BLaER1 treated with 17β-estradiol and CSF1 and Interleukin-3, amounts not matched to agents 10 nM and 100 nM (cell line): ENCODE data around the gene PLEKHS1.

Source experiments
- H3K27ac ChIP-seq, 11 experiments: shearing (Covaris generic); formaldehyde crosslinking; 2 replicates each; pipeline ENCODE4 v1.8.1; 2022
- H3K27me3 ChIP-seq, 11 experiments: shearing (Covaris generic); formaldehyde crosslinking; 2 replicates each; pipeline ENCODE4 v1.8.1; 2022
- H3K36me3 ChIP-seq, 11 experiments: shearing (Covaris generic); formaldehyde crosslinking; 2 replicates each; pipeline ENCODE4 v1.8.1; 2022
- H3K4me1 ChIP-seq, 10 experiments: shearing (Covaris generic); formaldehyde crosslinking; 2 replicates each; pipeline ENCODE4 v1.8.1; 2022
- H3K4me2 ChIP-seq, 11 experiments: shearing (Covaris generic); formaldehyde crosslinking; 2 replicates each; pipeline ENCODE4 v1.8.1; 2022
- H3K4me3 ChIP-seq, 10 experiments: shearing (Covaris generic); formaldehyde crosslinking; 2 replicates each; pipeline ENCODE4 v1.8.1; 2022
- H3K9ac ChIP-seq, 11 experiments: shearing (Covaris generic); formaldehyde crosslinking; 2 replicates each; pipeline ENCODE4 v1.8.1; 2022
- H3K9me3 ChIP-seq, 11 experiments: shearing (Covaris generic); formaldehyde crosslinking; replicated peaks in 1 of 11; 2 replicates each; pipeline ENCODE4 v1.8.1; 2022
- H4K20me1 ChIP-seq, 11 experiments: shearing (Covaris generic); formaldehyde crosslinking; 2 replicates each; pipeline ENCODE4 v1.8.1; 2022
- Cebpa-rat ChIP-seq, 11 experiments: shearing (Covaris generic); IDR thresholded peaks; 2 replicates each; pipeline ENCODE4 v1.8.1; 2022

PLEKHS1 gene

DNA sequence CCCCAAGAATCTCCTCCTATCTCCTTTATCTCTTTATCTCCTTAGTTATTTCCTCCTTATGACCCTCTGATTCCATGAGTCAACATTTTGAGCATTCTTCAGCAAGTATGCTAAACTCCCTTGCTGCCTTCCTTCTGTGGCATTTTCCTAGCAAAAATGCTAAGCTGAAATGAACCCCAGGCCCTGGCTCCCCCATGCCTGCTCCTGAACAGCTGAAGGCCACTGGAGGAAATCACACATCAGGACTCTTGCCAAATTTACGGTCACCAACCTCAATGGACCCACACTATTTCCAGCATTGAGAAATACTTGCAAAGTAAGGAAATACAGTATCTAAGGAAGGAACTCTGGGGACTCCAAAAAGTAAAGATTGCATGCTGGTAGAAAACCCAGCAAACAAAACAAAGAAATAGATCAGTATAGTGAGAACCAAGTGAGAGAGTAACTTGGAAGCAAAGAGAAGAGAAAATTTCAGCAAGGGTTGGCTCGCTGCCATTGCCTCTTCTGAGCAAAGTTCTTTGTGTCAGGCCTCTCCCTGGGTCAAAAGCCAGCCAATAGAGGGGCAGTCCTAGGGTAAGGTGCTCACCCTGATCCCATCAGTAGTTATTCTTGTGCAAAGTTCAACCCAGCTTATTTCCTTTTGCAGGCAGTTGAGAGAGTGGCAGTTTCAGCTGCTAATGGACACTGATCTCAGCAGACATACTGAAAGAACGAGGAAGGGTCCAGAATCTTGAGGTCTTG is 5.1 kb upstream of the PLEKHS1 start:
- Histone ChIP-seq H3K27me3 (no peaks in the 10 kb centered on the region), H3K4me3 (no peak overlapping the region), H3K9ac (no peak overlapping the region), H3K27ac (no peak overlapping the region), H3K4me2 (no peak overlapping the region), H3K9me3 (no peaks in the 10 kb centered on the region; a peak in 1 of 22 replicates), H3K36me3 (no peaks in the 10 kb centered on the region), H4K20me1 (no peaks in the 10 kb centered on the region), H3K4me1 (peaks cover 0 to 7% (median 6%) of the 10 kb centered on the region in 10 experiments; a peak in 10 of 20 replicates)
- TF ChIP-seq Cebpa-rat (IDR thresholded peaks at IDR 0.05): no peak

DNA sequence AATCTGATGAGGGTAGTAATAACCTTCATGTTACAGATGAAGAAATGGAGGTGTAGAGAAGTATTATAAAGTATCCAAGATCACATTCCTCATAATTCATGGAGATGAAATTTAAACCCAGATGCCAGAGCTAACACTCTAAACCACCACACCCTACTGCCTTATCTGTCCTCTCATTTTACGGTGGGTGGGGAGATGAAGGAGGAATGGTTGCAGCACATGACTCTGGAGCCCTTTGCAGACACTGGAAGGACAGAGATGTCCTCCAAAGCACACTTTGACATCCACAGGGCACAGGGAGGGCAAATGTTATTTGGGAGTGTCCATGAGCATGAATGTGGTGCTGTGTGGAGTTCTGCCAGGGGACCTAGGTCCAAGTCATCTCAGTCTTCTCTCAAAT is 1.1 kb downstream of the PLEKHS1 start:
- no peaks in the 10 kb centered on the region for H4K20me1 ChIP-seq
- peaks cover 0 to 10% (median 8%) of the 10 kb centered on the region in 10 experiments; a peak in 10 of 20 replicates for H3K4me1 ChIP-seq
- no peak for TF ChIP-seq Cebpa-rat (IDR thresholded peaks at IDR 0.05)
- H3K9ac ChIP-seq: no peak overlapping the region
- H3K4me3 ChIP-seq: no peak overlapping the region
- no peaks in the 10 kb centered on the region for H3K27me3 ChIP-seq
- H3K27ac ChIP-seq: no peak overlapping the region
- H3K36me3 ChIP-seq: no peaks in the 10 kb centered on the region
- no peaks in the 10 kb centered on the region for H3K9me3 ChIP-seq
- H3K4me2 ChIP-seq: no peak overlapping the region

DNA sequence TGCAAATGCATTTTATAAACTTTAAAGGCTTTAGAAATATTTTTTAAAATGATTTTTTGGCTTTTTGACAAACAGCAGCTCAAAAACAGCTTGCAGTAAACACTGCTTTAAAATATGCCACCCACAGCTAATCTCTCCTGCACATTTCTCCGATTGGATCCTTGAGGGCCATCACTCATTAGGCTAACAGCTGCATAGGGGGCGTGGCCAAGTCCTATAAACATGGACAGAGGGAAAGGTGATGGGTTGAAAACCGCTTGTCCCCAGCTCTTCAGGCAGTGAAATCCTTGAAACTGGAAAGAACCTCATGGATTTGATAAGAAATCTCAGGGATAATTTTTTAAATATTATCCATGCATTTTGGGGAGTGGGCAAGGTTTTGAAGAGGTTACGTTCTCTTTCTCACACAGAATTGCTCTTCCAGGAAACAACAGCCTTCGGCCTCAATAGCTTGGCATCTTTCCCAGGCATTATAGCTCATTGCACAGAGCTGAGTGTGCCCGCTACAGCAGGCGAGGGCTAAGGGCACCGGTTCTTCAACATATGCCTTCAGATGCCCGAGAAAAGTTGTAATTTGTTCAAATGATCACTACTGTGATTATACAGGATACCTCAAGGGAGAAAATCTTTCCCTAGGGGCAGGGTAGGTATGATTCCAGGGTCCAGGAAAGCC is 1.7 kb downstream of the PLEKHS1 start:
- H3K27ac ChIP-seq: no peak overlapping the region
- TF ChIP-seq Cebpa-rat (IDR thresholded peaks at IDR 0.05): no peak

DNA sequence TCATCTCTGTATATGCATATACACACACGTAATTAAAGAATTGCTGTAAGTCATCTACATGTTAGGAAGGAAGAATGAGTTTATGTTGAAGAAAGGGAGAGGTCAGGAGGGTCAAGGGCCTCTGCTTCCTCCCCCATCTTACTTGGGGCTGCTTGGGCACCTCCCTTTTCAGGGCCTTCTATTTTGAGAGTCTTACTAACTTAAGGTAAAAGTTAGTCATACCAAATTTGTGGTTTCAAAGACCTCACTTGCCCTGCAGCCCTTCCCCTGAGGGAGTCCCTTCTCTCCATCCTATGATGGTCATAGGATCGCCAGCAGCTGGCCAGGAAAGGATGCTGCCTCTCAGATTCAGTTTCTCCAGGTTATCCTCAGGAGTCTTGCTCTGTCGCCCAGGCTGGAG is 2.6 kb downstream of the PLEKHS1 start:
- H4K20me1 ChIP-seq: no peaks in the 10 kb centered on the region
- H3K36me3 ChIP-seq: no peaks in the 10 kb centered on the region
- no peaks in the 10 kb centered on the region for H3K27me3 ChIP-seq
- no peak overlapping the region for H3K9ac ChIP-seq
- H3K27ac ChIP-seq: no peak overlapping the region
- no peak for TF ChIP-seq Cebpa-rat (IDR thresholded peaks at IDR 0.05)
- no peak overlapping the region for H3K4me2 ChIP-seq
- H3K4me1 ChIP-seq: peaks cover 0 to 10% (median 8%) of the 10 kb centered on the region in 10 experiments; a peak in 10 of 20 replicates
- no peaks in the 10 kb centered on the region for H3K9me3 ChIP-seq
- H3K4me3 ChIP-seq: no peak overlapping the region

More for the DNA sequence above, 1.7 kb downstream of the PLEKHS1 start:
- H3K4me1 ChIP-seq: peaks cover 0 to 10% (median 8%) of the 10 kb centered on the region in 10 experiments; a peak in 10 of 20 replicates
- no peak overlapping the region for H3K4me3 ChIP-seq
- no peaks in the 10 kb centered on the region for H4K20me1 ChIP-seq
- no peaks in the 10 kb centered on the region for H3K36me3 ChIP-seq
- no peaks in the 10 kb centered on the region for H3K9me3 ChIP-seq
- H3K4me2 ChIP-seq: no peak overlapping the region
- no peak overlapping the region for H3K9ac ChIP-seq
- H3K27me3 ChIP-seq: no peaks in the 10 kb centered on the region

DNA sequence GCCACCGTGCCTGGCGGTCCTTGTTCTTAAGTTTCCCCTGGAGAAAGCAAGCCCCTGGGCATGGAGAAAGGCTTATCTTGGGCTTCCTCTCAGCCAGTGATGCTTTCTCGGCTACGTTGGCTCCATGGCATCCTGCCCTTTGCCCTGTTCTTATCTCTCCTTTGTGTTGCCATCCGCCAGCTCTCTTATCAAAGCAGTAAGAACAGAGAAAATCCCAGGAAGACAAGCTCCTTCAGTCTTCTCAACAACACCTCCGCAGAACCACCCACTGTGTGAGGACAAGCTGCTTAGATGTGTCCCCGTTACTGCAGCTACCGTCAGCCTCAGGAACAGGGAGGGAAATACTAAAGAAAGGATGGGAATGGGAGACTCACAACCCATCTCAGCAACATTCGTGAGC is 3.3 kb downstream of the PLEKHS1 start:
- Histone ChIP-seq H3K4me3 (no peak overlapping the region), H3K9ac (no peak overlapping the region), H3K4me2 (no peak overlapping the region), H3K27me3 (no peaks in the 10 kb centered on the region), H4K20me1 (no peaks in the 10 kb centered on the region), H3K9me3 (no peaks in the 10 kb centered on the region), H3K4me1 (peaks cover 0 to 10% (median 8%) of the 10 kb centered on the region in 10 experiments; a peak in 10 of 20 replicates), H3K27ac (no peak overlapping the region), H3K36me3 (no peaks in the 10 kb centered on the region)
- TF ChIP-seq Cebpa-rat (IDR thresholded peaks at IDR 0.05): no peak

DNA sequence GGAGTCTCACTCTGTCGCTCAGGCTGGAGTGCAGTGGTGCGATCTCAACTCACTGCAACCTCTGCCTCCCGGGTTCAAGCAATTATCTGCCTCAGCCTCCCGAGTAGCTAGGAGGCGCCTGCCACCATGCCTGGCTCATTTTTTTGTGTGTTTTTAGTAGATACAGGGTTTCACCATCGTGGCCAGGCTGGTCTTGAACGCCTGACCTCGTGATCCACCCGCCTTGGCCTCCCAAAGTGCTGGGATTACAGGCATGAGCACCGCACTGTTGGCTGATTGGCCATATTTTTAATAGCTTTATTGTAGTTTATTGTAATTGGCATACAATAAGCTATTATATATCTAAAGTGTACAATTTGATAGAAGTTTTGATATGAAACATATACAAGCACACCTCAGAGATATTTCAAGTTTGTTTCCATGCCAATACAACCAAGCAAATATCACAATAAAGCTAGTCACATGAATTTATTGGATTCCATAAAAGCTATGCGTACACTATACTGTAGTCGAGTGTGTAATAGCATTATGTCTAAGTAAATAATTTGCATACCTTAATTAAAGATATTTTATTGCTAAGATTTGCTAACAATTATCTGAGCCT is 5.6 kb downstream of the PLEKHS1 start:
- Histone ChIP-seq H3K9ac (no peak overlapping the region), H3K4me3 (no peak overlapping the region)

DNA sequence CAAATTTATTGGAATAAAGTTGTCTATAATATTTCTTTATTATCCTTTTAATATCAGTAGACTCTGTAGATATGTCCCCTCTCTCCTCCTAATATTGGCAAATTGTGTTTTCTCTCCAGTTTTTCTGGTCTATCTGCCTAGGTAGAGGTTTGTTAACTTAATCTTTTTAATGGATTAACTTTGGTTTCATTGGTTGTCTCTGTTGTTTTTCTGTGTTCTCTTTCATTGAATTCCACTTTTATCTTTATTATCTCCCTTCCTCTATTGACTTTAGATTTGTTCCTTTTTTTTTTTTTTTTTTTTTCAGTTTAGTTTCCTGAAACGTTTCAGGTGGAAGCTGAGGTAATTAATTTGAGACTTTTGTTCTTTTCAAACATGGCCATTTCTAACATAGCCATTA is 10.6 kb downstream of the PLEKHS1 start:
- Histone ChIP-seq H3K27ac (no peak overlapping the region), H3K27me3 (no peaks in the 10 kb centered on the region), H3K9ac (no peak overlapping the region), H3K4me3 (no peak overlapping the region), H3K4me2 (no peak overlapping the region), H3K4me1 (no peaks in the 10 kb centered on the region), H3K36me3 (no peaks in the 10 kb centered on the region), H4K20me1 (no peaks in the 10 kb centered on the region), H3K9me3 (peaks cover 13 to 18% (median 17%) of the 10 kb centered on the region in 11 experiments; a peak in 21 of 22 replicates)
- TF ChIP-seq Cebpa-rat (IDR thresholded peaks at IDR 0.05): no peak

More for the DNA sequence above, 5.6 kb downstream of the PLEKHS1 start:
- no peak for TF ChIP-seq Cebpa-rat (IDR thresholded peaks at IDR 0.05)
- H3K4me2 ChIP-seq: no peak overlapping the region
- H3K27ac ChIP-seq: no peak overlapping the region
- no peaks in the 10 kb centered on the region for H3K36me3 ChIP-seq
- H3K27me3 ChIP-seq: no peaks in the 10 kb centered on the region
- no peaks in the 10 kb centered on the region for H3K4me1 ChIP-seq
- no peaks in the 10 kb centered on the region for H3K9me3 ChIP-seq
- no peaks in the 10 kb centered on the region for H4K20me1 ChIP-seq

DNA sequence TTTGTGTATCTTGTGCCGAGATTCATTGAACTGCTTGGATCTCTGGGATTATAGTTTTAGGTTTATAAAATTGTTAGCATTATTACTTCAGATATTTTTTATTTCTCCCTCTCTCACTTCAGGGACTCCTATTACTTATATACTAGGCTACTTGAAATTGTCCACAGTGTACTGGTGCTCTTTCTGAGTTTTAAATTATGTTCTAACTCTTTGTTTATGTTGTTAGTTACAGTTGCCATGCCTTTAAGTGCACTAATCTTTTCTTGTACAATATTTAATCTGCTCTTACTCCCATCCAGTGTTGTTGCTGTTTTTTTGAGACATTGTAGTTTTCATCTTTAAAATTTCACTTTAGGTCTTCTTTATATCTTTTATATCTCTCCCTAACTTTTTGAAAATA is 13.1 kb downstream of the PLEKHS1 start:
- TF ChIP-seq Cebpa-rat (IDR thresholded peaks at IDR 0.05): no peak
- no peaks in the 10 kb centered on the region for H3K4me1 ChIP-seq

DNA sequence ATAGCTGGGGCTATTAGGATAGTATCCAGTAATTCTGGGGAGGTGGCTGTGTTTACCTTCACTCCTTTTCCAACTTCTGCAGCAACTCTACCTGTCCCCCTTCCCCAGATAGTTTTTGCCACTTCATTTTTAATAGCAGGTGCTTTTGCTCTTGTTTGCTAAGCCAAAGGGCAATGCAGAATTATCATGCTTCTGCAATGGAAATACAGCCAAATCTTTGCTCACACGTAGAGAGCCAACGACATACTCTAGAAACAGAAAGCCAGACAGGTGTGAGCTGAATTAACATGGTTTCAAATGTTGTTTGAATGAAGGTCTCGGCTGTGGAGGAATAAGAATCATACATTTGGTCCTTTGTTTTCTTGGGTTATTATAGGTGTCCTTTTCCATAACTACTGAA is 14.4 kb downstream of the PLEKHS1 start:
- peaks cover 13 to 18% (median 17%) of the 10 kb centered on the region in 11 experiments; a peak in 21 of 22 replicates for H3K9me3 ChIP-seq
- H3K27ac ChIP-seq: no peak overlapping the region
- H3K27me3 ChIP-seq: no peaks in the 10 kb centered on the region
- H3K36me3 ChIP-seq: no peaks in the 10 kb centered on the region
- H3K9ac ChIP-seq: no peak overlapping the region
- no peaks in the 10 kb centered on the region for H4K20me1 ChIP-seq
- no peak overlapping the region for H3K4me2 ChIP-seq
- H3K4me1 ChIP-seq: no peaks in the 10 kb centered on the region
- H3K4me3 ChIP-seq: no peak overlapping the region
- no peak for TF ChIP-seq Cebpa-rat (IDR thresholded peaks at IDR 0.05)

More for the DNA sequence above, 13.1 kb downstream of the PLEKHS1 start:
- peaks cover 13 to 18% (median 17%) of the 10 kb centered on the region in 11 experiments; a peak in 21 of 22 replicates for H3K9me3 ChIP-seq
- no peak overlapping the region for H3K9ac ChIP-seq
- H3K27me3 ChIP-seq: no peaks in the 10 kb centered on the region
- no peak overlapping the region for H3K4me3 ChIP-seq
- no peak overlapping the region for H3K4me2 ChIP-seq
- no peaks in the 10 kb centered on the region for H4K20me1 ChIP-seq
- H3K36me3 ChIP-seq: no peaks in the 10 kb centered on the region
- no peak overlapping the region for H3K27ac ChIP-seq
